Hepatocyte (in vitro differentiated cells): ENCODE measurements around the gene FOXL1. TPM values are rescaled to one million over a fixed set of nuclear protein-coding genes. Genes with fewer than 3 reads are reported as not detected.

Source experiments
- DNase-seq: peaks from one replicate; pipeline ENCODE4 v3.0.0-alpha.2; 2016; ENCODE audit warnings: low spot score
- H2AFZ ChIP-seq: fragments of 200-600 bp; sonication (generic); 2 replicates; pipeline ENCODE4 v1.6.0; 2016; ENCODE audit warnings: antibody characterized with exemption, mild to moderate bottlenecking
- H3K27ac ChIP-seq: fragments of 200-600 bp; sonication (generic); 2 replicates; pipeline ENCODE4 v1.5.1; 2016; ENCODE audit warnings: mild to moderate bottlenecking
- H3K27me3 ChIP-seq: fragments of 200-600 bp; sonication (generic); 2 replicates; pipeline ENCODE4 v1.6.1; 2016
- H3K36me3 ChIP-seq: fragments of 200-600 bp; sonication (generic); replicated peaks from 2 replicates; pipeline ENCODE4 v1.5.1; 2016; ENCODE audit warnings: low read depth; ENCODE audit not compliant: insufficient read depth
- H3K4me1 ChIP-seq: fragments of 200-600 bp; sonication (generic); 2 replicates; pipeline ENCODE4 v1.5.1; 2016; ENCODE audit warnings: mild to moderate bottlenecking, moderate library complexity; ENCODE audit not compliant: insufficient read depth
- H3K4me2 ChIP-seq: fragments of 200-600 bp; sonication (generic); 2 replicates; pipeline ENCODE4 v1.6.0; 2016
- H3K4me3 ChIP-seq: fragments of 200-600 bp; sonication (generic); 2 replicates; pipeline ENCODE4 v1.5.1; 2016; ENCODE audit warnings: mild to moderate bottlenecking
- H3K79me2 ChIP-seq: fragments of 200-600 bp; sonication (generic); 2 replicates; pipeline ENCODE4 v1.6.0; 2017; ENCODE audit warnings: mild to moderate bottlenecking
- H3K9me2 ChIP-seq: fragments of 200-600 bp; sonication (generic); replicated peaks from 2 replicates; pipeline ENCODE4 v1.6.0; 2017; ENCODE audit warnings: mild to moderate bottlenecking; ENCODE audit not compliant: insufficient read depth
- H3K9me3 ChIP-seq: fragments of 200-600 bp; sonication (generic); 2 replicates; pipeline ENCODE4 v1.5.1; 2016; ENCODE audit warnings: low read depth, mild to moderate bottlenecking
- H4K20me1 ChIP-seq: fragments of 200-600 bp; sonication (generic); 2 replicates; pipeline ENCODE4 v1.6.0; 2016; ENCODE audit warnings: mild to moderate bottlenecking; ENCODE audit not compliant: insufficient read depth, poor library complexity, severe bottlenecking
- EZH2 ChIP-seq: fragments of 200-600 bp; sonication (generic); IDR thresholded peaks from 2 replicates; pipeline ENCODE4 v1.6.1; 2016; ENCODE audit warnings: antibody characterized with exemption, mild to moderate bottlenecking, borderline replicate concordance
- EZH2phosphoT487 ChIP-seq: fragments of 200-600 bp; sonication (generic); IDR thresholded peaks from one replicate; pipeline ENCODE4 v1.6.1; 2018; ENCODE audit warnings: antibody characterized with exemption, mild to moderate bottlenecking, low read depth, moderate library complexity; ENCODE audit not compliant: unreplicated experiment, severe bottlenecking
- WGBS: methylation state at CpG from one replicate; pipeline ENCODE4 v1.1.6; 2016; ENCODE audit warnings: low lambda C conversion rate; ENCODE audit errors: missing lambda C conversion rate; 5-methylcytosine and 5-hydroxymethylcytosine counted together
- polyA plus RNA-seq: library from polyadenylated mRNA; unstranded; fragments of >200 nt; fragmentation: Nextera tagmentation; extraction: Ambion mirVana; gene quantifications from 2 replicates; pipeline ENCODE4 v1.2.1, GENCODE V29; 2016
- total RNA-seq: library from RNA; depleted of rRNA; stranded (reverse); fragments of >200 nt; gene quantifications from 2 replicates; pipeline ENCODE4 v1.2.3, GENCODE V29; 2014
- TF ChIP-seq, protein P1 (sequence below): fragments of 200-600 bp; sonication (generic); IDR thresholded peaks from 2 replicates; pipeline ENCODE4 v1.5.1; 2016; ENCODE audit warnings: antibody characterized with exemption, mild to moderate bottlenecking; ENCODE audit not compliant: poor library complexity

FOXL1 gene
- total and polyA plus RNA-seq, 2 experiments from 2014 or later, result 1.3 to 3.1 TPM

DNA sequence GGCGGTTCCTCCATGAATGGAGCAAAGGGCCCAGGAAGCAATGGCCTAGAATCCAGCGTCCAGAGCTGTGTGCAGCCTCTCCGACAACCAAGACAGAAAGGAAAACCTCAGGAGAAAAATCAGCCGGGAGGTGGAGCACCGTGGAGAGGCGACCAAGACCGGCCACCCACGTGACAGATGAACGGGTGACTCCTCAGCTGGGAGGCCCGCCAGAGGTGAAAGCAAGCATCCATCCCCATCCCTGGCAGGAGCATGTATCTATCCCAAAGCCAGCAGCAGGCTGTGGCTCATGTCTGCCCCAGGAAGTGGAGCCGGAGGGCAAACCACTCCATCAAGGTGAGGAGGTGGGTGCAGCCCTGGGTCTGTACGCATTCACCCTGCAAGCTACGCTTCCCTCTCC is 52.1 kb downstream of the FOXL1 start:
- Histone ChIP-seq H4K20me1 (no peaks in the 10 kb centered on the region), H3K4me1 (no peaks in the 10 kb centered on the region), H2AFZ (no peak overlapping the region), H3K27ac (no peak overlapping the region), H3K9me3 (no peaks in the 10 kb centered on the region), H3K27me3 (peaks cover 6% of the 10 kb centered on the region), H3K36me3 (no peaks in the 10 kb centered on the region), H3K4me3 (no peak overlapping the region), H3K79me2 (no peaks in the 10 kb centered on the region), H3K9me2 (no peaks in the 10 kb centered on the region), H3K4me2 (no peak overlapping the region)
- no peak for TF ChIP-seq EZH2phosphoT487
- TF ChIP-seq, protein P1, sequence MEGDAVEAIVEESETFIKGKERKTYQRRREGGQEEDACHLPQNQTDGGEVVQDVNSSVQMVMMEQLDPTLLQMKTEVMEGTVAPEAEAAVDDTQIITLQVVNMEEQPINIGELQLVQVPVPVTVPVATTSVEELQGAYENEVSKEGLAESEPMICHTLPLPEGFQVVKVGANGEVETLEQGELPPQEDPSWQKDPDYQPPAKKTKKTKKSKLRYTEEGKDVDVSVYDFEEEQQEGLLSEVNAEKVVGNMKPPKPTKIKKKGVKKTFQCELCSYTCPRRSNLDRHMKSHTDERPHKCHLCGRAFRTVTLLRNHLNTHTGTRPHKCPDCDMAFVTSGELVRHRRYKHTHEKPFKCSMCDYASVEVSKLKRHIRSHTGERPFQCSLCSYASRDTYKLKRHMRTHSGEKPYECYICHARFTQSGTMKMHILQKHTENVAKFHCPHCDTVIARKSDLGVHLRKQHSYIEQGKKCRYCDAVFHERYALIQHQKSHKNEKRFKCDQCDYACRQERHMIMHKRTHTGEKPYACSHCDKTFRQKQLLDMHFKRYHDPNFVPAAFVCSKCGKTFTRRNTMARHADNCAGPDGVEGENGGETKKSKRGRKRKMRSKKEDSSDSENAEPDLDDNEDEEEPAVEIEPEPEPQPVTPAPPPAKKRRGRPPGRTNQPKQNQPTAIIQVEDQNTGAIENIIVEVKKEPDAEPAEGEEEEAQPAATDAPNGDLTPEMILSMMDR, result no peak
- TF ChIP-seq EZH2, result no peak
- DNase-seq, result no peak
- 89% methylated on average over 13 of the region's 13 CpGs for WGBS

DNA sequence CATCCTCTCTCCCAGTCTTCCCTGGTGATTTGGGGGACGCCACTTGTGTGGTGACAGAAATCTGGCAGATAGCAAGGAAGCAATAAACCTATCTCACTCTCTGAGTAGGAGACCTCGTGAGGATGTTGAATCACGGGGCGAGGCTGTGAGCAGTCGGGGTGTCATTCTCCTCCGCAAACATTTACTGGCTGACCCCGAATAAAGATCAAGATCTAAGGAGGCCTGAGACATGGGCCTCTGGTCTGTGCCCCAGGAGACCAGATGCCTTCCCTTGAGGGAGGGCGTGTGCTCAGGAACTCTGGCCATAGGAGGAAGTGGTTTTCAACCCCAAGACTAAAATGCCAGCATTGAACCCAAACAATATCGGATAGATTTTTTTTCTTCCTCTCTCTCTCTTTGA is 53.1 kb downstream of the FOXL1 start:
- H4K20me1 ChIP-seq, result no peaks in the 10 kb centered on the region
- 77% methylated on average over 9 of the region's 9 CpGs for WGBS
- TF ChIP-seq EZH2 (no peak), EZH2phosphoT487 (no peak)
- TF ChIP-seq, protein P1, result no peak
- no peaks in the 10 kb centered on the region for H3K9me3 ChIP-seq
- H3K27me3 ChIP-seq, result peaks cover 6% of the 10 kb centered on the region
- no peak overlapping the region for H3K4me2 ChIP-seq
- no peaks in the 10 kb centered on the region for H3K36me3 ChIP-seq
- H3K4me1 ChIP-seq, result no peaks in the 10 kb centered on the region
- peak overlapping the region; percentile 52 for H3K27ac ChIP-seq
- no peaks in the 10 kb centered on the region for H3K9me2 ChIP-seq
- H2AFZ ChIP-seq, result no peak overlapping the region
- H3K79me2 ChIP-seq, result no peaks in the 10 kb centered on the region
- DNase-seq, result peak; percentile 31
- no peak overlapping the region for H3K4me3 ChIP-seq

Other genes with a start within 250 kb of the FOXL1 start
- gene FOXF1, start 68.0 kb upstream of the FOXL1 start, total RNA-seq, result 23.7 and 26.8 TPM in 2 replicates
- 30.0 and 37.4 TPM in 2 replicates for gene FOXF1, start 68.0 kb upstream of the FOXL1 start, polyA plus RNA-seq
- 8.1 and 21.5 TPM in 2 replicates for gene MTHFSD, start 23.3 kb upstream of the FOXL1 start, total RNA-seq
- gene MTHFSD, start 23.3 kb upstream of the FOXL1 start, polyA plus RNA-seq, result 11.5 and 15.3 TPM in 2 replicates
- 0.36 TPM in 1 of 2 replicates, not detected in the other for gene FOXC2, start 11.7 kb upstream of the FOXL1 start, total RNA-seq
- 0.30 and 0.96 TPM in 2 replicates for gene FOXC2, start 11.7 kb upstream of the FOXL1 start, polyA plus RNA-seq